ENCODE data around the gene WBP2. TPM values are rescaled to one million over a fixed set of nuclear protein-coding genes. Genes with fewer than 3 reads are reported as not detected.

WBP2 gene
- total and polyA plus RNA-seq, 2 of the 13 experiments (the other 11 are each of a cell fraction or from before 2014, with no cell fraction given) = 29.2 to 29.5 TPM

DNA sequence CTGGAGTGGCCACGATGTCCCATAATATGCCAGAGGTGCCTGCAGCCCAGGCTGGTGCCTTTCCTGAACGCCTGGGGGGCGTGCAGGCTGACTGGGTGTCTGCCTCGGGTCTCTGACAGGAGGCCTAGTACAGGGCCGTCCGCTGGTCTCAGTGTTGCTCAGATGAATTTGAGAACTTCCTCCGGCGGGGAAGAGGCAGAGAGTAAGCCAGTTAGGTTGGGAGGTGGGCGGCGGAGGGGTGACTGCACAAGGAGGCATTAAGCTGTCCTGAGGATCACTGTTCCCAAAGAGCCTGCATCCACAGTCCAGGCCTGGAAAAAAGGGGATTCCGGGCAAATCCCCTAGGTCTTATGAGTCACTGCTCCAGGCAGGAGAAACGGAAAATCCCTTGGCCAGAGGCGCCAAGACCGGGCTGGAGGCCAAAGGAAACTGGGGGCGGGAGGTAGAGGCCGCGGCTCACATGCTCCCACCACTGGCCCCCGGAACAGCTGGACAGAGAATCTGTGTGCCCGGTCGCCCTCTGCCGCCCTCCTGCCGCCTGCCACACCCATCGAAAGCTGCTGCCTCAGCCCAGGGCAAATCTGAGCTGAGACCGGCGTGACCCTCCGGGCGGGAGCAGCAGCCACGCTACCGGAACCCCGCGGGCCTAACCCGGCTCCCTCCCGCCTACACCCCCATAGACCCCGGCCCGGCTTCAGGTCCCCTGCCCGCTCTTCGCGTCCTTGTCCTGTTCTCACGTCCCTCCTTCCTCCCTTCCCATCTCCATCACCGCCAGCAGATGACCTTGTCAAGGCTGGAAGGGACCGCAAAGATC, 22.0 kb upstream of the WBP2 start (continued):
- TF ChIP-seq, protein P1, sequence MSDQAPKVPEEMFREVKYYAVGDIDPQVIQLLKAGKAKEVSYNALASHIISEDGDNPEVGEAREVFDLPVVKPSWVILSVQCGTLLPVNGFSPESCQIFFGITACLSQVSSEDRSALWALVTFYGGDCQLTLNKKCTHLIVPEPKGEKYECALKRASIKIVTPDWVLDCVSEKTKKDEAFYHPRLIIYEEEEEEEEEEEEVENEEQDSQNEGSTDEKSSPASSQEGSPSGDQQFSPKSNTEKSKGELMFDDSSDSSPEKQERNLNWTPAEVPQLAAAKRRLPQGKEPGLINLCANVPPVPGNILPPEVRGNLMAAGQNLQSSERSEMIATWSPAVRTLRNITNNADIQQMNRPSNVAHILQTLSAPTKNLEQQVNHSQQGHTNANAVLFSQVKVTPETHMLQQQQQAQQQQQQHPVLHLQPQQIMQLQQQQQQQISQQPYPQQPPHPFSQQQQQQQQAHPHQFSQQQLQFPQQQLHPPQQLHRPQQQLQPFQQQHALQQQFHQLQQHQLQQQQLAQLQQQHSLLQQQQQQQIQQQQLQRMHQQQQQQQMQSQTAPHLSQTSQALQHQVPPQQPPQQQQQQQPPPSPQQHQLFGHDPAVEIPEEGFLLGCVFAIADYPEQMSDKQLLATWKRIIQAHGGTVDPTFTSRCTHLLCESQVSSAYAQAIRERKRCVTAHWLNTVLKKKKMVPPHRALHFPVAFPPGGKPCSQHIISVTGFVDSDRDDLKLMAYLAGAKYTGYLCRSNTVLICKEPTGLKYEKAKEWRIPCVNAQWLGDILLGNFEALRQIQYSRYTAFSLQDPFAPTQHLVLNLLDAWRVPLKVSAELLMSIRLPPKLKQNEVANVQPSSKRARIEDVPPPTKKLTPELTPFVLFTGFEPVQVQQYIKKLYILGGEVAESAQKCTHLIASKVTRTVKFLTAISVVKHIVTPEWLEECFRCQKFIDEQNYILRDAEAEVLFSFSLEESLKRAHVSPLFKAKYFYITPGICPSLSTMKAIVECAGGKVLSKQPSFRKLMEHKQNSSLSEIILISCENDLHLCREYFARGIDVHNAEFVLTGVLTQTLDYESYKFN (CRISPR knock-in tag; conservative IDR thresholded peaks at IDR 0.05) = no peak
- TF ChIP-seq, protein P2, sequence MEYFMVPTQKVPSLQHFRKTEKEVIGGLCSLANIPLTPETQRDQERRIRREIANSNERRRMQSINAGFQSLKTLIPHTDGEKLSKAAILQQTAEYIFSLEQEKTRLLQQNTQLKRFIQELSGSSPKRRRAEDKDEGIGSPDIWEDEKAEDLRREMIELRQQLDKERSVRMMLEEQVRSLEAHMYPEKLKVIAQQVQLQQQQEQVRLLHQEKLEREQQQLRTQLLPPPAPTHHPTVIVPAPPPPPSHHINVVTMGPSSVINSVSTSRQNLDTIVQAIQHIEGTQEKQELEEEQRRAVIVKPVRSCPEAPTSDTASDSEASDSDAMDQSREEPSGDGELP (IDR thresholded peaks at IDR 0.05; ENCODE audit: borderline replicate concordance, low read depth) = peak; percentile 95
- TF ChIP-seq, protein P3, sequence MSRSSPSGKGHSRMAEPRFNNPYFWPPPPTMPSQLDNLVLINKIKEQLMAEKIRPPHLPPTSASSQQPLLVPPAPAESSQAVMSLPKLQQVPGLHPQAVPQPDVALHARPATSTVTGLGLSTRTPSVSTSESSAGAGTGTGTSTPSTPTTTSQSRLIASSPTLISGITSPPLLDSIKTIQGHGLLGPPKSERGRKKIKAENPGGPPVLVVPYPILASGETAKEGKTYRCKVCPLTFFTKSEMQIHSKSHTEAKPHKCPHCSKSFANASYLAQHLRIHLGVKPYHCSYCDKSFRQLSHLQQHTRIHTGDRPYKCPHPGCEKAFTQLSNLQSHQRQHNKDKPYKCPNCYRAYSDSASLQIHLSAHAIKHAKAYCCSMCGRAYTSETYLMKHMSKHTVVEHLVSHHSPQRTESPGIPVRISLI (CRISPR knock-in tag; IDR thresholded peaks at IDR 0.05; ENCODE audit: borderline replicate concordance) = no peak
- TF ChIP-seq, protein P4, sequence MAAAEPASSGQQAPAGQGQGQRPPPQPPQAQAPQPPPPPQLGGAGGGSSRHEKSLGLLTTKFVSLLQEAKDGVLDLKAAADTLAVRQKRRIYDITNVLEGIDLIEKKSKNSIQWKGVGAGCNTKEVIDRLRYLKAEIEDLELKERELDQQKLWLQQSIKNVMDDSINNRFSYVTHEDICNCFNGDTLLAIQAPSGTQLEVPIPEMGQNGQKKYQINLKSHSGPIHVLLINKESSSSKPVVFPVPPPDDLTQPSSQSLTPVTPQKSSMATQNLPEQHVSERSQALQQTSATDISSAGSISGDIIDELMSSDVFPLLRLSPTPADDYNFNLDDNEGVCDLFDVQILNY (CRISPR knock-in tag; conservative IDR thresholded peaks at IDR 0.05) = no peak
- TF ChIP-seq ELF1 (CRISPR knock-in tag; IDR thresholded peaks at IDR 0.05) (no peak; the same call in 1 of the 2 replicates), MEIS1 (CRISPR knock-in tag; IDR thresholded peaks at IDR 0.05; ENCODE audit: borderline replicate concordance) (no peak; the same call in 1 of the 2 replicates), ZNF17 (CRISPR knock-in tag; IDR thresholded peaks at IDR 0.05) (no peak), TMF1 (CRISPR knock-in tag; IDR thresholded peaks at IDR 0.05; ENCODE audit: low read depth) (no peak), CEBPB (IDR thresholded peaks at IDR 0.05; ENCODE audit: borderline replicate concordance, low read depth, low read length) (no peak), ZNF878 (CRISPR knock-in tag; IDR thresholded peaks at IDR 0.05) (peak; percentile 66; the same call in 1 of the 2 replicates), SYNCRIP (IDR thresholded peaks at IDR 0.05; ENCODE audit: insufficient read depth, low read depth, low read length) (no peak)
- TF ChIP-seq, protein P5, sequence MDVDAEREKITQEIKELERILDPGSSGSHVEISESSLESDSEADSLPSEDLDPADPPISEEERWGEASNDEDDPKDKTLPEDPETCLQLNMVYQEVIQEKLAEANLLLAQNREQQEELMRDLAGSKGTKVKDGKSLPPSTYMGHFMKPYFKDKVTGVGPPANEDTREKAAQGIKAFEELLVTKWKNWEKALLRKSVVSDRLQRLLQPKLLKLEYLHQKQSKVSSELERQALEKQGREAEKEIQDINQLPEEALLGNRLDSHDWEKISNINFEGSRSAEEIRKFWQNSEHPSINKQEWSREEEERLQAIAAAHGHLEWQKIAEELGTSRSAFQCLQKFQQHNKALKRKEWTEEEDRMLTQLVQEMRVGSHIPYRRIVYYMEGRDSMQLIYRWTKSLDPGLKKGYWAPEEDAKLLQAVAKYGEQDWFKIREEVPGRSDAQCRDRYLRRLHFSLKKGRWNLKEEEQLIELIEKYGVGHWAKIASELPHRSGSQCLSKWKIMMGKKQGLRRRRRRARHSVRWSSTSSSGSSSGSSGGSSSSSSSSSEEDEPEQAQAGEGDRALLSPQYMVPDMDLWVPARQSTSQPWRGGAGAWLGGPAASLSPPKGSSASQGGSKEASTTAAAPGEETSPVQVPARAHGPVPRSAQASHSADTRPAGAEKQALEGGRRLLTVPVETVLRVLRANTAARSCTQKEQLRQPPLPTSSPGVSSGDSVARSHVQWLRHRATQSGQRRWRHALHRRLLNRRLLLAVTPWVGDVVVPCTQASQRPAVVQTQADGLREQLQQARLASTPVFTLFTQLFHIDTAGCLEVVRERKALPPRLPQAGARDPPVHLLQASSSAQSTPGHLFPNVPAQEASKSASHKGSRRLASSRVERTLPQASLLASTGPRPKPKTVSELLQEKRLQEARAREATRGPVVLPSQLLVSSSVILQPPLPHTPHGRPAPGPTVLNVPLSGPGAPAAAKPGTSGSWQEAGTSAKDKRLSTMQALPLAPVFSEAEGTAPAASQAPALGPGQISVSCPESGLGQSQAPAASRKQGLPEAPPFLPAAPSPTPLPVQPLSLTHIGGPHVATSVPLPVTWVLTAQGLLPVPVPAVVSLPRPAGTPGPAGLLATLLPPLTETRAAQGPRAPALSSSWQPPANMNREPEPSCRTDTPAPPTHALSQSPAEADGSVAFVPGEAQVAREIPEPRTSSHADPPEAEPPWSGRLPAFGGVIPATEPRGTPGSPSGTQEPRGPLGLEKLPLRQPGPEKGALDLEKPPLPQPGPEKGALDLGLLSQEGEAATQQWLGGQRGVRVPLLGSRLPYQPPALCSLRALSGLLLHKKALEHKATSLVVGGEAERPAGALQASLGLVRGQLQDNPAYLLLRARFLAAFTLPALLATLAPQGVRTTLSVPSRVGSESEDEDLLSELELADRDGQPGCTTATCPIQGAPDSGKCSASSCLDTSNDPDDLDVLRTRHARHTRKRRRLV (CRISPR knock-in tag; IDR thresholded peaks at IDR 0.05) = no peak
- TF ChIP-seq, protein P6, sequence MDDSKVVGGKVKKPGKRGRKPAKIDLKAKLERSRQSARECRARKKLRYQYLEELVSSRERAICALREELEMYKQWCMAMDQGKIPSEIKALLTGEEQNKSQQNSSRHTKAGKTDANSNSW (CRISPR knock-in tag; IDR thresholded peaks at IDR 0.05; ENCODE audit: borderline replicate concordance) = no peak

All from HepG2 (cell line).